Pericardium fibroblast (primary cell): ENCODE measurements around the gene PRPF6. TPM values are rescaled to one million over a fixed set of nuclear protein-coding genes. Genes with fewer than 3 reads are reported as not detected.

Experiments used
- total RNA-seq: library from RNA; depleted of rRNA; stranded (reverse); fragments of >200 nt; gene quantifications from 2 replicates; pipeline ENCODE4 v1.2.3, GENCODE V29; 2015

PRPF6 gene, protein sequence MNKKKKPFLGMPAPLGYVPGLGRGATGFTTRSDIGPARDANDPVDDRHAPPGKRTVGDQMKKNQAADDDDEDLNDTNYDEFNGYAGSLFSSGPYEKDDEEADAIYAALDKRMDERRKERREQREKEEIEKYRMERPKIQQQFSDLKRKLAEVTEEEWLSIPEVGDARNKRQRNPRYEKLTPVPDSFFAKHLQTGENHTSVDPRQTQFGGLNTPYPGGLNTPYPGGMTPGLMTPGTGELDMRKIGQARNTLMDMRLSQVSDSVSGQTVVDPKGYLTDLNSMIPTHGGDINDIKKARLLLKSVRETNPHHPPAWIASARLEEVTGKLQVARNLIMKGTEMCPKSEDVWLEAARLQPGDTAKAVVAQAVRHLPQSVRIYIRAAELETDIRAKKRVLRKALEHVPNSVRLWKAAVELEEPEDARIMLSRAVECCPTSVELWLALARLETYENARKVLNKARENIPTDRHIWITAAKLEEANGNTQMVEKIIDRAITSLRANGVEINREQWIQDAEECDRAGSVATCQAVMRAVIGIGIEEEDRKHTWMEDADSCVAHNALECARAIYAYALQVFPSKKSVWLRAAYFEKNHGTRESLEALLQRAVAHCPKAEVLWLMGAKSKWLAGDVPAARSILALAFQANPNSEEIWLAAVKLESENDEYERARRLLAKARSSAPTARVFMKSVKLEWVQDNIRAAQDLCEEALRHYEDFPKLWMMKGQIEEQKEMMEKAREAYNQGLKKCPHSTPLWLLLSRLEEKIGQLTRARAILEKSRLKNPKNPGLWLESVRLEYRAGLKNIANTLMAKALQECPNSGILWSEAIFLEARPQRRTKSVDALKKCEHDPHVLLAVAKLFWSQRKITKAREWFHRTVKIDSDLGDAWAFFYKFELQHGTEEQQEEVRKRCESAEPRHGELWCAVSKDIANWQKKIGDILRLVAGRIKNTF
- 35.1 and 37.5 TPM in 2 replicates for total RNA-seq

DNA sequence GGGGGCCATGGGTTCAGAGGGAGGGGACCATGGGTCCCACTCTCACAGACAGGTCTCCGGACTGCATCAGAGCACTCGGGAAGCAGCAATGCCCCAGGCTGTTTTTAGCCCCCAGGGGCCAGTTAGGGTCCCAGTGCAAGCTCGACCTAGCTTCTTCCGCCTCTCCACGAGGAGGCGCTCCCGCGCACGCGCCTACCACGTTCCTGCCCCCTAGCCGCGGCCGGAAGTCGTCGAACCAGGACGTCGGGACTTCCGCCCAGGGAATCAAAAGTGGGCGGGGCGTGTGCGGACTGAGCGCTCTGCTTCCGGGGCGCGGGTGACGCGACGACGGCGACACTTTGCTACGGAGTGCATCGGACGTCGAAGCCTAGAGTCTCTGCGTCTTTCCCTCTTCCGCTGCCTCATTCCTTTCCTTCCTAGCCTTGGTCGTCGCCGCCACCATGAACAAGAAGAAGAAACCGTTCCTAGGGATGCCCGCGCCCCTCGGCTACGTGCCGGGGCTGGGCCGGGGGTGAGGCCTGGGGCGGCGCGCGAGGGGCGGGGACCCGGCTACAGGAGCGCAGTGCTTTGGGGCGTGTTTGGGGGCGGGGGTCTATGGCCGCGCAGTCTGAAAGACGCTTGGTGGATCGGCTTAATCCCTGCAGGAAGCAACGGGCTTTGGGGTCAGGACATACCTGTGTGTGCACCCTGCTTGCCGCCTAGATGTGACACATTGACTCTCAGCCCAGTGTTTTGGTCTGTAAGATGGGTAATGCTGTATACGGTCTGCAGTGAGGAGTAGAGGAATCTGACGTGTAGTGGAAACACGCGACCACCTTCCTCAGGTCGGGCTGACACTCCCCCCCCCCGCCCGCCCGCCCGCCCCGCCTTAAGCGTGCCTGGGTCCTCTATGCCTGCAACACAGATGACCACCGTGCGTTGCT is at the start of gene PRPF6:
Gene PRPF6 (plus strand): TSS at position 327 of the 923 bp plus-strand sequence. CDS start 114 bp downstream, at position 441.

DNA sequence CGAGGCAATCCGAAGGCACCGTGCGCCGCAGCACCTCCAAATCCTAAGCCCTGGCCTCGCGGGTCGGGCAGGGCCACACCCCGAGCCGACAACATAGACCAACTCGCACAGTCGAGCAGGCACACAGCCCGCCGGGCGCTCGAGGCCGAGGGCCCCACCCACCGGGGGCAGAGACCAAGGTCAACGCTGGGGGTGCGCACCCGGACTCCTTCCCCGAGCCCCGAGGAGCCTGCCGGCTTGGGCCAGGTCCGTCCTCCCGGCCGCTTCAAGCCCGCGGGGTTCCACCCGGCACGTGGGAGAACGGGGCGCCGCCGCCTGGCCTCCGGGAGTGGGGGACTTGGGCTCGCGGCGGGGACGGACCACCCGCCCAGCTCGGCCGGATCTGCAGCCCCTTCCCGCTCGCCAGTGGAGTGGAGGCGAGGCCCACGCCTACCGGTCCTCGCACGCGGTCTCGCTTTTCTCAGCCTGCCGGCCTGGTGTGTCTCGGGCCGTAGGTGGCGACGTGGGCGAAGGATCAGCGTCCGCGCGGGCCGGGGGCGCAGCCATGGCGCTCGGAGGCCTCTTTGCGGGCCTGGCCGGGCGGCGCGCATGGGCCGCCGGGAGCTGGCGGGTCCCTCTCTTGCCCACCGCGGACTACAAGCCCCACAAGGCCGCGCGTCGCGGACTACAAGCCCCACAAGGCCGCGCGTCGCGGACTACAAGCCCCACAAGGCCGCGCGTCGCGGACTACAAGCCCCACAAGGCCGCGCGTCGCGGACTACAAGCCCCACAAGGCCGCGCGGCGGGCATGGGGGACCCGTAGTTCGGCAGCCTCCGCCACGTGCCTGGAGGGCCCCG is 24.9 kb upstream of the PRPF6 start, which contains the start of gene UCKL1:
Gene UCKL1 (minus strand): TSS at position 590 of the 837 bp plus-strand sequence. CDS start 44 bp downstream, at position 546.

DNA sequence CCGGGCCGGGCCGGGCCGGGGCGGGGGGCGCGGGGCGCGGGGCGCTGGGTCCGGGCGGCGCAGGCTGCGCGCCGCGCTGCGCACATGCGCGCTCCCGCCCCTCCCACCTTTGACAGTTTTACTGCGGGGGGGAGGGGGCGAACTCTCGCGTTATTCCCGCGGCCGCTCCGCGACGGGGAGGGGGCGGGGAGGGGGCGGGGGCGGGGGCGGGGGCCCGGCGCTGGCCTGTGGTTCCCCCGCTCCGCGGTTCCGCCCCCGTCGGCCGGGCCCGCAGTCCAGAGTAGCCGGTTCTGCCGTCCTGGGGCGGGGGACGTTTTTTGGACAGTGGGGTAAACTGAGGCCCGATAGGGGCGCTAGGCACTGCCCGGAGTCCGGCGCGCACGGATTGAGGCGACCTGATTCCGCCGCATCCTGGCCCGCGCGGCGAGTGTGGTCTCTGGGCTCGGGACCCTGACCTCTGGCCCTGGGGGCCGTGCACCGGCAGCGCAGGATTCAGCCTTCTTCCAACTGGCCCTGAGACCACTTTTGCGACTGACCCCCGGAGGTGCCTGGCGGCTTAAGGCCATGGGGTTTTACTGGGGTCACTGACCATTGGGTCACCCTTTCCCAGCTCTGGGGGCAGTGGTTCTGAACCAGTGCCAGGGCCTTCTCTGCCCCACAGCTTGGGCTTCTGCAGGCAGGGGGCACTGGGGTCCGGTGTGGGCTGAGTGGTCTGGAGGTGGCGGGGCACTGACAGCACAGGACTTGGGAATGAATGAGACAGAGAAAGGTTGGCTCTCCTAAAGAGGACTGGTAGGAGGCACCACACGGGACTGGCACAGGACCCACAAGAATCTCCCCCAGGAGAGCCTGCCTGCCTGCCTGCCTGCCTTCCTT is 10.9 kb upstream of the PRPF6 start, which contains the start of gene ZNF512B:
Gene ZNF512B (minus strand): TSS at position 93 of the 876 bp plus-strand sequence. CDS start 1,980 bp downstream, outside the sequence.

DNA sequence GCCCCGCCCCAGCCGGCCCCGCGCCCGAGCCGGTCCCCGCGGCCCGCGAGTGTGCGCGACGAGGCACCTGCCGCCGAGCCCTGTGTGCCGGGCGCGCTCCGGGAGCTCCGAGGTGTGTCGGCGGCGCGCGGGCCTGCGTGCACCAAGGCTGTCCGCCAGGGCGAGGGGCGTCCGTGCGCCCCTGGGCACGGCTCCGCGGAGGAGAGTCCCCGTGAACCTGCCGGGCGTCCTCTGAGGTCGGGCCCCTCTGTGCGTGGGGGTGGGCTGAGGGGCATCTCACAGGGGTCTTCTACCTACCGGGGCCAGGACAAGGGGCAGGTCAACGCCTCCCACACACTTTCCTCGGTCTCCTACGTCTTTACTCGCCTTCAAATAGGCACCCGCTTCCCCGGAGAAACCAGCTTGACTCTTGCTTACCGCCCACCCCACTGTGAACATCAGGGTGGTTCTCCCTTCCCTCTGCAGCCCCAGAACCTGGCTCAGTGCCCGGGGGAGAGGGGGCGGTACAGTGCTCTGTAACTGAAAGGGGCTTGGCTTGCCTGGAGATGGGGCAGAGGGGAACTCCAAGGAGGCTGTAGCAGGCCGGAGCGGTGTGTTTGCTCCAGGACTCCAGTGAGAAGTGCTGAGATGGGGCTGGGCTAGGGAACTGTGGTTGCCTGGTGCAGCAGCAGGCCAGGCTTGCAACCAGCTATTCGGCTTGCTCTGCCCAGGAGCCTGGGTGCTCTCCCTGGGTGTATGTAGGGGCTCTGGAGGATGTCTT is 1.2 kb upstream of the PRPF6 start, which contains the start of gene SAMD10:
Gene SAMD10 (minus strand): TSS at position 86 of the 760 bp plus-strand sequence. CDS start 175 bp downstream, outside the sequence.

DNA sequence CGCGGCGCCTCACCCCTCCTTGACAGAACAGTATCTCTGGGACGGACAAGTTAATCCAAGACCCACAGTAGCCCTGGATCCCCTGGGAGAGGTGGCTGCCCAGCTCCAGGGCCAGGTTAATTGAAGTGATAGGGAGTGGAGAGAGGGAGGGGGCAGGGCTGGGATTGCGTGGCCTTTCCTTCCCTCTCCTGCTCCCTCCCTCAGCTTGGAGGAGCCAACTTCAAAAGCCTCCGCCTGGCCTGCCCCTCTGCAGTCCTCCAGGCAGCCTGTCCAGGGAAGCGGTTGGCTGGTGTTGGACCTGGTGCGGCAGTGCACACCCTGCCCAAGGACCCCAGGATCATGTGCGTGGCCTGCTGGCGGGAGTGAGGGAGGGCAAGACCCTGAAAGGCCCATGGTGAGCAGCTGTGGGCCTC is 55.0 kb downstream of the PRPF6 start, which contains the start of gene C20orf204:
Gene C20orf204 (plus strand): TSS at position 250 of the 413 bp plus-strand sequence. CDS start 142 bp downstream, at position 392.

DNA sequence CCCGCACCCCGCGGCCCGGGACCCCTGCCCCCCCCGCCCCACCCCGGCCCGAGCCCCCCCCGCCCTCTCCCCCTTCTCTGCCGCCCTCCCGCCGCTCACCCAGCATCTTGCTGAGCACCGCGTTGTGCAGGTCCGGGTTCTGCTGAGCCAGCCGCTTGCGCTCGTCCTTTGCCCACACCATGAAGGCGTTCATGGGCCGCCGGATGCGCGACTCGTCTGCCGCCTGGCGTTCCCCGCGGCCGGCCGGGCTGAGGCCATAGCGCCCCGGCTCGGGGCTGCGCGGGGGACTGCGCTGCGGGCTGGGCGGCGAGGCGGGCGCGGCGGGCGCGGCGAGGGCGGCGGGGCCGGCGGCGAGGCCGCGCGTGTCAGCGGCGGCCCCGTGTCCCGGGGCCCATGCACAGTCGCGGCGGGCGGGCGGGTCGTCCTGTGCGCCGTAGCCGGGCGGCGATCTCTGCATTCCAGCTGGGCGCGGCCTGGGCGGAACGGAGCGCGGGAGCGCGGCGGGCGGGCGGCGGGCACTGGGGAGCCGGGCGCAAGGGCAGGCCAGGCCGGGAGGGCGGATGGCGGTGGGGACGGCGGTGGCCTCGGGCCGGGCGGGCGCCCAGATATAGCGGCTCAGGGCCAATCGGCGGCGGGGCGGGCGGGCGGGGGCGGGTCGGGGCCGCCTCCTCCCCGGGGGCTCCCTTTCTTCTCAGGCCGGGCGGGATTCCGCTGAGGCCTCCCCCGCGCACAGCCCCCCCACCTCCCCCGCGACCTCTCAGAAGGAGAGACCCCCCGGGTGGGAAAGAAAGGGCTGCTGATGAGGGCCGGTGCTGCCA is 68.3 kb downstream of the PRPF6 start, which contains the start of gene SOX18:
Gene SOX18 (minus strand): TSS at position 580 of the 818 bp plus-strand sequence. CDS start 123 bp downstream, at position 457.

DNA sequence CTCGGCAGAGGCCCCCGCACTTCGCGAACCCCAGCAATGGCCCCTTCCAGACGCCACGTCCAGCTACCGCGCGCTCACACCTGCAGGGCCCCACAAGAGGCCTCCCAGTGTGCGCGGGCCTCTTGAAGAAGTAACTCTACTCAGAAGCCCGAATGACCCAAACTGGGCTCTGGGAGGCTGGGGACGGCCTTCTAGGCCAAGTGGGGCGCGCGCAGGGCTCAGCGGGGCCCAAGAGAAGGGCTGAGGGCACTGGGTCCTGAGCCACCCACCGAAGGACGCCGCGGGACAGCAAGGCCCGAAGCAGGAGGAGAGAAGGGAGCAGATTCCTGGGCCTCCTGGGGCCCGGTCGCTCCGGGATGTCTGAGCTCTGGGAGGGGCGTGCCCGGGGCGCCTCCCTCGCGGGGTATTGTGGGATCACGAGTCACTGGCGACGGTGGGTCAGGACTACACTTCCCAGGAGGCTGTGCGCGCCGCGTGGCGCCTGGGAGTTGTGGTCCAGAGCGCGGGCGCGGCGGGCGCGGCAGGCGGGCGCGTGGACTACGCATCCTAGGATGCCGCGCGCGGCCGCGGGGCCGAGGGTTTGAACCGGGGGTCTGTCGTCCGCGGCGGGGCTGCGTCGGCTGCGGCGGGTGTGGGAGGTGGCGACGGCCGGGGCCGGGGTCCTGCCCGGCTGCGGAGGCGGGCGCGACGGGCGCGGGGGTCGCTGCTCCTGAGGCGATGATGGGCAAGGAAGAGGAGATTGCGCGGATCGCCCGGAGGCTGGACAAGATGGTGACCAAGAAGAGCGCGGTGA is 81.9 kb downstream of the PRPF6 start, which contains the start of gene TCEA2:
Gene TCEA2 (plus strand): TSS at position 603 of the 793 bp plus-strand sequence. CDS start 115 bp downstream, at position 718.

DNA sequence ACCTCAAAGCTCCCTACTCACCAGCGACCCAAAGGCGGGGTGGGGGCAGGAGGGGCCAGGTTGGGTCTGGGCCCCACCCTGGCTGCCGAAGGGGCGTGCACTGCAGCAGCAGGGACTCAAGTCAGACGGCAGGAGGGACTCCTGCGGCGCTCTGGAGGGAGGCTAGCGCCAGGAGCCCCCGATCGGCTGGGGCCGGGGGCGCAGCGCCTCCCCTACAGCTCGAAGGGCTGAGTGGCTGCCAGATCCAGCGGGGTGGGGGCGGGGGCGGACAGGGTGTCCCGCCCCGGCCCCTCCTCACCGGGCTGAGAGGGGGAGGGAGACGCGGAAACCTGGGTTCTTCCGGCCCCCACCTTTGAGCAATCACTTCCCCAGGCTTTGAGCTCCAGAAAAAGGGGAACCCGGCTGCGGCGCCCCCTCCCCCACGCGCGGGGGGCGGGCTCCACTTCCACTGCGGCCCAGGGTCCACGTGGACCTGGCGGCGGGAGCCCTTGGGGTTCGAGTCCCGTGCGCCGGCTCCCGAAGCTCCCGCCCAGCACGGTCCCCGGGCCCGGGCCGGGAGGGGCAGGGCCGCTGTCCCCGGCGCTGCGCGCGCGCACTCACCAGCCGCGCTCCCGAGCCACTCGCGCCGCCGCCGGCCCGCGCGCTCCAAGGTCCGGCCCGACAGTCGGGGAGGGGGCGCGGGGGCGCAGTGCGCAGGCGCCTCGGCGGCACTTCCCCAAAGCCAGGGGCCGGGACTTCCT is 98.5 kb downstream of the PRPF6 start, which contains the start of gene RGS19:
Gene RGS19 (minus strand): TSS at position 246 of the 740 bp plus-strand sequence. CDS start 2,632 bp downstream, outside the sequence.

DNA sequence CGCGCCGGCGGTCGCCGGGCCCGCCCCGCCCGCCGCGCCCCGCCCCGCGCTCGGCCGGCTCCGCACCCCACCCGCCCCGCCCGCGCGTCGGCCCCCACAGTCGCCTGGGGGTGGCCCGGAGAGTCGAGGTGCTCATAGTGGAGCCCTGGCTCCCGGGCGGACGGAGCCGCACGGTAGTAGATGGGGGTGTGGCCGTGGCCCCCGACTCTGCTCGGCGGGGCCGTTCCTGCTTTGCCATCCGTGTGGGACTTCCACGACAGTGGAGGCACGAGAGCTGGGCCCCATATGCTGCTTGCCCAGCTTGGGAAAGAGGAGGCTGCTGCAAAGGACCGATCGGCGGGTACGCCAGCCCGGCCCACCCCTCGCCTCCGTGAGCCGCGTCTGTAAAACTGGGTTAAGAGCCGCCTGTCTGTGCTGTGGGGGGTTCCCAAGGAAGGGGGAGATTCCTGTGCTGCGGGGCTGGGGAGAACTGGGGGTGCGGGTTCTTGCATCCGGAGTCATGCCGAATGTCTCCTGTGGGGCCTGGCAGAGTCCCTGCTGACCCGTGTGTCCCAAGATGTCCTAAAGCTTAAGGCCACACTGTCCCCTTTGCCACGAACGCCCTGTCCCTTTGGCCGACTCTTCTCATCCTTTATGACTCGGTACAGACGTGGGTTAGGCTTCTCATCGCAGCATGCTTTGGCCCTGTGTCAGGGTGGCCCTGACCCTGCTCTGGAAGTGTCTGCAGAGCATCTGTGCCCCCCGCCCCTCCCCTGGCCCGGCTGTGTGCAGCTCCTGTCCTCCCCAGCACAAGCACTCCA is 99.3 kb downstream of the PRPF6 start, which contains the start of gene OPRL1:
Gene OPRL1 (plus strand): TSS at position 70 of the 800 bp plus-strand sequence. CDS start 12,639 bp downstream, outside the sequence.

Other genes with a start within 250 kb of the PRPF6 start
- 4.4 and 8.5 TPM in 2 replicates for gene LIME1, start 244.5 kb upstream of the PRPF6 start, total RNA-seq
- 97.1 and 103 TPM in 2 replicates for gene SLC2A4RG, start 241.4 kb upstream of the PRPF6 start, total RNA-seq
- gene ZBTB46, start 149.9 kb upstream of the PRPF6 start, total RNA-seq, result 3.4 and 6.4 TPM in 2 replicates
- gene ABHD16B, start 119.6 kb upstream of the PRPF6 start, total RNA-seq, result not detected in 2 replicates
- gene TPD52L2, start 115.9 kb upstream of the PRPF6 start, total RNA-seq, result 129 and 137 TPM in 2 replicates
- 29.1 and 43.6 TPM in 2 replicates for gene DNAJC5, start 86.0 kb upstream of the PRPF6 start, total RNA-seq
- 16.5 TPM in 2 replicates for gene UCKL1, start 24.7 kb upstream of the PRPF6 start, total RNA-seq
- gene ZNF512B, start 11.2 kb upstream of the PRPF6 start, total RNA-seq, result 14.5 and 15.2 TPM in 2 replicates
- 0.09 and 0.12 TPM in 2 replicates for gene SAMD10, start 1.5 kb upstream of the PRPF6 start, total RNA-seq
- gene C20orf204, start 55.0 kb downstream of the PRPF6 start, total RNA-seq, result 0.12 and 0.68 TPM in 2 replicates
- 0.58 and 0.77 TPM in 2 replicates for gene SOX18, start 68.5 kb downstream of the PRPF6 start, total RNA-seq
- gene TCEA2, start 82.1 kb downstream of the PRPF6 start, total RNA-seq, result 31.0 and 33.0 TPM in 2 replicates
- gene RGS19, start 98.4 kb downstream of the PRPF6 start, total RNA-seq, result 7.9 and 19.7 TPM in 2 replicates
- 0.93 and 0.94 TPM in 2 replicates for gene OPRL1, start 99.0 kb downstream of the PRPF6 start, total RNA-seq
- gene LKAAEAR1, start 103.3 kb downstream of the PRPF6 start, total RNA-seq, result not detected in 2 replicates
- gene NPBWR2, start 126.4 kb downstream of the PRPF6 start, total RNA-seq, result not detected in 2 replicates
- gene MYT1, start 183.3 kb downstream of the PRPF6 start, total RNA-seq, result not detected in 2 replicates